HepG2 (cell line): Measurements from ENCODE around the gene GRB10. TPM values are rescaled to one million over a fixed set of nuclear protein-coding genes. Genes with fewer than 3 reads are reported as not detected.

Experiments used
- CBX5 ChIP-seq: sonication (generic); formaldehyde crosslinking; IDR thresholded peaks from 2 replicates; pipeline ENCODE4 v1.4.0; 2020; ENCODE audit warnings: missing genetic modification reagents, borderline replicate concordance
- CHCHD3 ChIP-seq: sonication (generic); formaldehyde crosslinking; IDR thresholded peaks from 2 replicates; pipeline ENCODE4 v1.8.0; 2022; ENCODE audit warnings: mild to moderate bottlenecking, missing genetic modification reagents, moderate library complexity
- EED ChIP-seq: sonication (generic); formaldehyde crosslinking; IDR thresholded peaks from 2 replicates; pipeline ENCODE4 v1.5.0; 2020; ENCODE audit warnings: mild to moderate bottlenecking, missing genetic modification reagents
- PLRG1 ChIP-seq: fragments of 450-650 bp; conservative IDR thresholded peaks from 2 replicates; pipeline ENCODE4 v1.6.1; 2016
- SMYD3 ChIP-seq: sonication (generic); formaldehyde crosslinking; IDR thresholded peaks from 2 replicates; pipeline ENCODE4 v1.8.1; 2023; ENCODE audit warnings: mild to moderate bottlenecking, missing genetic modification reagents
- TBX3 ChIP-seq: fragments of 450-650 bp; IDR thresholded peaks from 2 replicates; pipeline ENCODE4 v1.6.1; 2017; ENCODE audit warnings: antibody characterized with exemption, mild to moderate bottlenecking, inconsistent platforms, borderline replicate concordance
- TP53 ChIP-seq: sonication (generic); formaldehyde crosslinking; conservative IDR thresholded peaks from 2 replicates; pipeline ENCODE4 v1.4.0; 2020; ENCODE audit warnings: missing genetic modification reagents
- ZNF274 ChIP-seq: sonication (generic); formaldehyde crosslinking; IDR thresholded peaks from 2 replicates; pipeline ENCODE4 v1.5.1; 2020; ENCODE audit warnings: mild to moderate bottlenecking, missing genetic modification reagents
- ZNF605 ChIP-seq: sonication (generic); formaldehyde crosslinking; IDR thresholded peaks from 2 replicates; pipeline ENCODE4 v1.8.0; 2022; ENCODE audit warnings: mild to moderate bottlenecking, missing genetic modification reagents
- ZNF772 ChIP-seq: sonication (generic); formaldehyde crosslinking; IDR thresholded peaks from 2 replicates; pipeline ENCODE4 v1.5.0; 2020; ENCODE audit warnings: mild to moderate bottlenecking, missing genetic modification reagents
- ZNF788 ChIP-seq: sonication (generic); formaldehyde crosslinking; IDR thresholded peaks from 2 replicates; pipeline ENCODE4 v1.5.0; 2020; ENCODE audit warnings: mild to moderate bottlenecking, missing genetic modification reagents, borderline replicate concordance
- ZNF891 ChIP-seq: sonication (generic); formaldehyde crosslinking; IDR thresholded peaks from 2 replicates; pipeline ENCODE4 v1.5.0; 2020; ENCODE audit warnings: mild to moderate bottlenecking, missing genetic modification reagents
- polyA plus RNA-seq, 8 experiments: library from polyadenylated mRNA; depleted of rRNA in 3 of 8; stranded (reverse) in 7 of 8; unstranded in 1 of 8; fragments of >200 nt; fragmentation: Illumina TruSeq in 4 of 8; extraction: Trizol in 4 of 8; gene quantifications; 2 replicates each; pipeline versions ENCODE4 v1.2.1 to v1.2.3, GENCODE V29; 2011 to 2016; ENCODE audit warnings: low read depth in 4 of 8, missing spikeins in 1 of 8, mixed read lengths in 1 of 8; ENCODE audit not compliant: insufficient read depth in 1 of 8
- total RNA-seq, 5 experiments: library from RNA; depleted of rRNA; stranded (reverse); fragments of >200 nt; fragmentation: Illumina TruSeq; extraction: Trizol; gene quantifications; 2 replicates each; pipeline ENCODE4 v1.2.3, GENCODE V29; 2016; ENCODE audit warnings: low read depth in 1 of 5
- TF ChIP-seq, protein P1 (sequence below): sonication (generic); formaldehyde crosslinking; IDR thresholded peaks from 2 replicates; pipeline ENCODE4 v1.5.0; 2020; ENCODE audit warnings: mild to moderate bottlenecking, missing genetic modification reagents, borderline replicate concordance
- TF ChIP-seq, protein P2 (sequence below): sonication (generic); formaldehyde crosslinking; IDR thresholded peaks from 2 replicates; pipeline ENCODE4 v1.5.1; 2020; ENCODE audit warnings: mild to moderate bottlenecking, missing genetic modification reagents, borderline replicate concordance
- TF ChIP-seq, protein P3 (sequence below): sonication (generic); formaldehyde crosslinking; conservative IDR thresholded peaks from 2 replicates; pipeline ENCODE4 v1.8.0; 2022; ENCODE audit warnings: missing genetic modification reagents
- TF ChIP-seq, protein P4 (sequence below): sonication (generic); formaldehyde crosslinking; IDR thresholded peaks from 2 replicates; pipeline ENCODE4 v1.4.0; 2020; ENCODE audit warnings: missing genetic modification reagents
- TF ChIP-seq, protein P5 (sequence below), 2 experiments: fragments of 450-650 bp in 1 of 2; sonication (generic) in 1 of 2; formaldehyde crosslinking; IDR thresholded peaks; 2 replicates each; pipeline versions ENCODE4 v1.5.0 to v1.8.0; 2020 to 2022; ENCODE audit warnings: mild to moderate bottlenecking in 1 of 2, missing genetic modification reagents in 1 of 2

Gene GRB10
- total and polyA plus RNA-seq, 2 of the 13 experiments (the other 11 are each of a cell fraction or from before 2014, with no cell fraction given): 4.0 to 6.8 TPM

DNA sequence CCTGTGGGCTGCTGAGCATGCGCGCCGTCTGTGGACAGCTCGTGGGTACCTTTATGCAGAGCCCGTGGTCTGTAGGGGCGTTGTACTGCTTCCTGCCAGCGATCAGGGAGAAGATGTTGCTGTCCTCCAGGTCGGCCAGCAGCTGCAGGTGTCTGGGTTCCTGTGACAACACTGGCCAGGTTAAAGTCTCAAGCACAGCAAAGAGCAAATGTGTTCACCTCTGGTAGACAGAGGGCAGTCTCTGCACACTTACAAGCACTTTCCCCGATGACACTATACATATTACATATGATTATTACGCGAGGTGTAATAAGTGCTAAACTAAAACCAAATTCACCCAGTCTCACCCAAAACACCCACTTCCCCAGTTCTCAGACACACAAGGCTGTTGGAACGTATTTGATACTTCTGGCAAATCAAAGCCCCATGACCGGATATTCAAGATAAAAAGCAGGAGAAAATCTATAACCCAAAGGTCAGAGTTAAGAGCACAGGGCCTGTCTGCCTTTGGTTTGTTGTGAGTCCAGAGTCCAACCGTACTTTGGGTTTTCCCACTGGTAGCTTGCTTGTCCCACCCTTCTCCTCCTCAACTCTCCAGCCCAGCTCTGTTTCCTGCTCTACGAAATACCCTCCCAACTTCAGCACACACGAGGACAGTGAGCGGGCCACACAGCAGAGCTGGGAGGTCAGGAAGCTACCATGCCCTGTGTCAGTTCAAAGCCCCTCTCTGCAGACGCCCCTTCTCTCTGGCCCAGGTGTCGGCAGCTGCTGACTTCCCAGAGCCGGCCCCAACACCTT, 167.8 kb downstream of the GRB10 start (continued):
- TF ChIP-seq, protein P1, sequence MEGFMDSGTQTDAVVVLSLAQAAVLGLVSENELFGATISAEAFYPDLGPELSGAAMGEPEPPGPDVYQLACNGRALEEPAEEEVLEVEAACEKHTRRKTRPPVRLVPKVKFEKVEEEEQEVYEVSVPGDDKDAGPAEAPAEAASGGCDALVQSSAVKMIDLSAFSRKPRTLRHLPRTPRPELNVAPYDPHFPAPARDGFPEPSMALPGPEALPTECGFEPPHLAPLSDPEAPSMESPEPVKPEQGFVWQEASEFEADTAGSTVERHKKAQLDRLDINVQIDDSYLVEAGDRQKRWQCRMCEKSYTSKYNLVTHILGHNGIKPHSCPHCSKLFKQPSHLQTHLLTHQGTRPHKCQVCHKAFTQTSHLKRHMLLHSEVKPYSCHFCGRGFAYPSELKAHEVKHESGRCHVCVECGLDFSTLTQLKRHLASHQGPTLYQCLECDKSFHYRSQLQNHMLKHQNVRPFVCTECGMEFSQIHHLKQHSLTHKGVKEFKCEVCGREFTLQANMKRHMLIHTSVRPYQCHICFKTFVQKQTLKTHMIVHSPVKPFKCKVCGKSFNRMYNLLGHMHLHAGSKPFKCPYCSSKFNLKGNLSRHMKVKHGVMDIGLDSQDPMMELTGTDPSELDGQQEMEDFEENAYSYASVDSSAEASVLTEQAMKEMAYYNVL (CRISPR knock-in tag): no peak
- TF ChIP-seq, protein P2, sequence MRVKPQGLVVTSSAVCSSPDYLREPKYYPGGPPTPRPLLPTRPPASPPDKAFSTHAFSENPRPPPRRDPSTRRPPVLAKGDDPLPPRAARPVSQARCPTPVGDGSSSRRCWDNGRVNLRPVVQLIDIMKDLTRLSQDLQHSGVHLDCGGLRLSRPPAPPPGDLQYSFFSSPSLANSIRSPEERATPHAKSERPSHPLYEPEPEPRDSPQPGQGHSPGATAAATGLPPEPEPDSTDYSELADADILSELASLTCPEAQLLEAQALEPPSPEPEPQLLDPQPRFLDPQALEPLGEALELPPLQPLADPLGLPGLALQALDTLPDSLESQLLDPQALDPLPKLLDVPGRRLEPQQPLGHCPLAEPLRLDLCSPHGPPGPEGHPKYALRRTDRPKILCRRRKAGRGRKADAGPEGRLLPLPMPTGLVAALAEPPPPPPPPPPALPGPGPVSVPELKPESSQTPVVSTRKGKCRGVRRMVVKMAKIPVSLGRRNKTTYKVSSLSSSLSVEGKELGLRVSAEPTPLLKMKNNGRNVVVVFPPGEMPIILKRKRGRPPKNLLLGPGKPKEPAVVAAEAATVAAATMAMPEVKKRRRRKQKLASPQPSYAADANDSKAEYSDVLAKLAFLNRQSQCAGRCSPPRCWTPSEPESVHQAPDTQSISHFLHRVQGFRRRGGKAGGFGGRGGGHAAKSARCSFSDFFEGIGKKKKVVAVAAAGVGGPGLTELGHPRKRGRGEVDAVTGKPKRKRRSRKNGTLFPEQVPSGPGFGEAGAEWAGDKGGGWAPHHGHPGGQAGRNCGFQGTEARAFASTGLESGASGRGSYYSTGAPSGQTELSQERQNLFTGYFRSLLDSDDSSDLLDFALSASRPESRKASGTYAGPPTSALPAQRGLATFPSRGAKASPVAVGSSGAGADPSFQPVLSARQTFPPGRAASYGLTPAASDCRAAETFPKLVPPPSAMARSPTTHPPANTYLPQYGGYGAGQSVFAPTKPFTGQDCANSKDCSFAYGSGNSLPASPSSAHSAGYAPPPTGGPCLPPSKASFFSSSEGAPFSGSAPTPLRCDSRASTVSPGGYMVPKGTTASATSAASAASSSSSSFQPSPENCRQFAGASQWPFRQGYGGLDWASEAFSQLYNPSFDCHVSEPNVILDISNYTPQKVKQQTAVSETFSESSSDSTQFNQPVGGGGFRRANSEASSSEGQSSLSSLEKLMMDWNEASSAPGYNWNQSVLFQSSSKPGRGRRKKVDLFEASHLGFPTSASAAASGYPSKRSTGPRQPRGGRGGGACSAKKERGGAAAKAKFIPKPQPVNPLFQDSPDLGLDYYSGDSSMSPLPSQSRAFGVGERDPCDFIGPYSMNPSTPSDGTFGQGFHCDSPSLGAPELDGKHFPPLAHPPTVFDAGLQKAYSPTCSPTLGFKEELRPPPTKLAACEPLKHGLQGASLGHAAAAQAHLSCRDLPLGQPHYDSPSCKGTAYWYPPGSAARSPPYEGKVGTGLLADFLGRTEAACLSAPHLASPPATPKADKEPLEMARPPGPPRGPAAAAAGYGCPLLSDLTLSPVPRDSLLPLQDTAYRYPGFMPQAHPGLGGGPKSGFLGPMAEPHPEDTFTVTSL (CRISPR knock-in tag): peak; percentile 66; the same call in 1 of the 2 replicates
- TF ChIP-seq, protein P3, sequence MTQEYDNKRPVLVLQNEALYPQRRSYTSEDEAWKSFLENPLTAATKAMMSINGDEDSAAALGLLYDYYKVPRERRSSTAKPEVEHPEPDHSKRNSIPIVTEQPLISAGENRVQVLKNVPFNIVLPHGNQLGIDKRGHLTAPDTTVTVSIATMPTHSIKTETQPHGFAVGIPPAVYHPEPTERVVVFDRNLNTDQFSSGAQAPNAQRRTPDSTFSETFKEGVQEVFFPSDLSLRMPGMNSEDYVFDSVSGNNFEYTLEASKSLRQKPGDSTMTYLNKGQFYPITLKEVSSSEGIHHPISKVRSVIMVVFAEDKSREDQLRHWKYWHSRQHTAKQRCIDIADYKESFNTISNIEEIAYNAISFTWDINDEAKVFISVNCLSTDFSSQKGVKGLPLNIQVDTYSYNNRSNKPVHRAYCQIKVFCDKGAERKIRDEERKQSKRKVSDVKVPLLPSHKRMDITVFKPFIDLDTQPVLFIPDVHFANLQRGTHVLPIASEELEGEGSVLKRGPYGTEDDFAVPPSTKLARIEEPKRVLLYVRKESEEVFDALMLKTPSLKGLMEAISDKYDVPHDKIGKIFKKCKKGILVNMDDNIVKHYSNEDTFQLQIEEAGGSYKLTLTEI (CRISPR knock-in tag): no peak
- TF ChIP-seq TBX3: no peak
- no peak for TF ChIP-seq TP53 (CRISPR knock-in tag)
- TF ChIP-seq SMYD3: no peak
- TF ChIP-seq ZNF274 (CRISPR knock-in tag): no peak
- TF ChIP-seq ZNF788 (CRISPR knock-in tag): no peak
- no peak for TF ChIP-seq CHCHD3
- TF ChIP-seq, protein P4, sequence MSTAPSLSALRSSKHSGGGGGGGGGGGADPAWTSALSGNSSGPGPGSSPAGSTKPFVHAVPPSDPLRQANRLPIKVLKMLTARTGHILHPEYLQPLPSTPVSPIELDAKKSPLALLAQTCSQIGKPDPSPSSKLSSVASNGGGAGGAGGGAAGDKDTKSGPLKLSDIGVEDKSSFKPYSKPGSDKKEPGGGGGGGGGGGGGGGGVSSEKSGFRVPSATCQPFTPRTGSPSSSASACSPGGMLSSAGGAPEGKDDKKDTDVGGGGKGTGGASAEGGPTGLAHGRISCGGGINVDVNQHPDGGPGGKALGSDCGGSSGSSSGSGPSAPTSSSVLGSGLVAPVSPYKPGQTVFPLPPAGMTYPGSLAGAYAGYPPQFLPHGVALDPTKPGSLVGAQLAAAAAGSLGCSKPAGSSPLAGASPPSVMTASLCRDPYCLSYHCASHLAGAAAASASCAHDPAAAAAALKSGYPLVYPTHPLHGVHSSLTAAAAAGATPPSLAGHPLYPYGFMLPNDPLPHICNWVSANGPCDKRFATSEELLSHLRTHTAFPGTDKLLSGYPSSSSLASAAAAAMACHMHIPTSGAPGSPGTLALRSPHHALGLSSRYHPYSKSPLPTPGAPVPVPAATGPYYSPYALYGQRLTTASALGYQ (CRISPR knock-in tag): no peak
- no peak for TF ChIP-seq ZNF605 (CRISPR knock-in tag)
- TF ChIP-seq EED (CRISPR knock-in tag): no peak
- no peak for TF ChIP-seq ZNF772 (CRISPR knock-in tag)
- TF ChIP-seq, protein P5, sequence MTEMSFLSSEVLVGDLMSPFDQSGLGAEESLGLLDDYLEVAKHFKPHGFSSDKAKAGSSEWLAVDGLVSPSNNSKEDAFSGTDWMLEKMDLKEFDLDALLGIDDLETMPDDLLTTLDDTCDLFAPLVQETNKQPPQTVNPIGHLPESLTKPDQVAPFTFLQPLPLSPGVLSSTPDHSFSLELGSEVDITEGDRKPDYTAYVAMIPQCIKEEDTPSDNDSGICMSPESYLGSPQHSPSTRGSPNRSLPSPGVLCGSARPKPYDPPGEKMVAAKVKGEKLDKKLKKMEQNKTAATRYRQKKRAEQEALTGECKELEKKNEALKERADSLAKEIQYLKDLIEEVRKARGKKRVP (CRISPR knock-in tag; IDR thresholded peaks at IDR 0.05): no peak
- TF ChIP-seq CBX5 (CRISPR knock-in tag): no peak
- no peak for TF ChIP-seq ZNF891 (CRISPR knock-in tag)
- no peak for TF ChIP-seq PLRG1
